WERI-Rb-1 (cell line): ENCODE data around the gene ATP8A2.

Experiments
- DNase-seq: peaks from one replicate; pipeline ENCODE4 v3.0.0-alpha.2; 2020
- H3K27ac ChIP-seq: fragments of 250-450 bp; sonication (Bioruptor Pico); 2 replicates; pipeline ENCODE4 v1.5.1; 2020; ENCODE audit warnings: mild to moderate bottlenecking, moderate library complexity
- H3K27me3 ChIP-seq: fragments of 250-450 bp; sonication (Bioruptor Pico); 2 replicates; pipeline ENCODE4 v1.5.1; 2021; ENCODE audit warnings: mild to moderate bottlenecking, low read depth, moderate library complexity; ENCODE audit not compliant: insufficient read depth, severe bottlenecking
- H3K36me3 ChIP-seq: fragments of 250-450 bp; sonication (Bioruptor Pico); 2 replicates; pipeline ENCODE4 v1.5.1; 2020; ENCODE audit warnings: mild to moderate bottlenecking, moderate library complexity
- H3K4me3 ChIP-seq: 2 replicates; pipeline ENCODE4 v1.5.1; 2011; ENCODE audit warnings: low read depth, mild to moderate bottlenecking, control low read depth, low read length
- H3K9me3 ChIP-seq: fragments of 250-450 bp; sonication (Bioruptor Pico); 2 replicates; pipeline ENCODE4 v1.5.1; 2021; ENCODE audit warnings: mild to moderate bottlenecking, moderate library complexity; ENCODE audit not compliant: severe bottlenecking
- CTCF ChIP-seq: IDR thresholded peaks from 2 replicates; pipeline ENCODE4 v1.5.1; 2011; ENCODE audit warnings: low read depth, mild to moderate bottlenecking, control low read depth, inconsistent platforms, low read length

Gene ATP8A2

GRCh38 chr13:26017196-26017921, 645.6 kb downstream of the ATP8A2 start:
- no peak for TF ChIP-seq CTCF
- Histone ChIP-seq H3K27ac (no peak overlapping the region), H3K27me3 (no peaks in the 10 kb centered on the region), H3K9me3 (no peaks in the 10 kb centered on the region), H3K36me3 (no peaks in the 10 kb centered on the region), H3K4me3 (no peak overlapping the region)
- no peak for DNase-seq

GRCh38 chr13:26017932-26018665, 646.3 kb downstream of the ATP8A2 start:
- H3K27me3 ChIP-seq, result no peaks in the 10 kb centered on the region
- TF ChIP-seq CTCF, result no peak

GRCh38 chr13:26019251-26019650, 647.5 kb downstream of the ATP8A2 start:
- no peak overlapping the region for H3K4me3 ChIP-seq
- H3K9me3 ChIP-seq, result no peaks in the 10 kb centered on the region
- no peak for DNase-seq
- H3K27me3 ChIP-seq, result no peaks in the 10 kb centered on the region
- no peak for TF ChIP-seq CTCF
- no peak overlapping the region for H3K27ac ChIP-seq
- no peaks in the 10 kb centered on the region for H3K36me3 ChIP-seq

More at GRCh38 chr13:26017932-26018665, 646.3 kb downstream of the ATP8A2 start:
- H3K9me3 ChIP-seq, result no peaks in the 10 kb centered on the region
- no peaks in the 10 kb centered on the region for H3K36me3 ChIP-seq
- no peak overlapping the region for H3K27ac ChIP-seq
- DNase-seq, result peak; percentile 50
- no peak overlapping the region for H3K4me3 ChIP-seq

GRCh38 chr13:26019881-26020870, 648.4 kb downstream of the ATP8A2 start:
- Histone ChIP-seq H3K4me3 (no peak overlapping the region), H3K27me3 (no peaks in the 10 kb centered on the region)
- no peak for DNase-seq

More at GRCh38 chr13:26019881-26020870, 648.4 kb downstream of the ATP8A2 start:
- TF ChIP-seq CTCF, result no peak
- H3K36me3 ChIP-seq, result no peaks in the 10 kb centered on the region
- H3K9me3 ChIP-seq, result no peaks in the 10 kb centered on the region
- H3K27ac ChIP-seq, result no peak overlapping the region
